DMS 273 (cell line): ENCODE results near the gene CD79A.
"Not testable (repeated sequence)": the region's sequence is repeated elsewhere in the genome, so short reads cannot be mapped to it uniquely, and the experiment has no call there.

Source experiments
- DNase-seq: peaks from one replicate; lab custom pipeline; 2025; ENCODE audit not compliant: unreplicated experiment; lab: John Stamatoyannopoulos, UW

The CD79A gene

GRCh38 chr19:41904118-41904870, 27.2 kb downstream of the CD79A start:
- no peak for DNase-seq

- DNase-seq, result no peak
Measured at GRCh38 chr19:41905273-41906002, 28.4 kb downstream of the CD79A start.

- no peak for DNase-seq
Measured at GRCh38 chr19:41906271-41906670, 29.2 kb downstream of the CD79A start.

GRCh38 chr19:41906916-41907680, 30.0 kb downstream of the CD79A start:
- DNase-seq, result no peak

- DNase-seq, result no peak
Measured at GRCh38 chr19:41907994-41908615, 31.0 kb downstream of the CD79A start.

GRCh38 chr19:41908724-41909464, 31.8 kb downstream of the CD79A start:
- no peak for DNase-seq

GRCh38 chr19:41909706-41910105, 32.6 kb downstream of the CD79A start:
- no peak for DNase-seq

- peak; percentile 32 for DNase-seq
Measured at GRCh38 chr19:41910240-41910991, 33.3 kb downstream of the CD79A start.

- no peak for DNase-seq
Measured at GRCh38 chr19:41910992-41911888, 34.2 kb downstream of the CD79A start.

- peak; percentile 40 for DNase-seq
Measured at GRCh38 chr19:41911889-41912731, 35.0 kb downstream of the CD79A start.

- peak; percentile 57 for DNase-seq
Measured at GRCh38 chr19:41912899-41913537, 35.9 kb downstream of the CD79A start.

- no peak for DNase-seq
Measured at GRCh38 chr19:41913538-41914423, 36.7 kb downstream of the CD79A start.

- DNase-seq, result not testable (repeated sequence)
Measured at GRCh38 chr19:41914424-41914834, 37.4 kb downstream of the CD79A start.

GRCh38 chr19:41915021-41915775, 38.1 kb downstream of the CD79A start:
- no peak for DNase-seq

- no peak for DNase-seq
Measured at GRCh38 chr19:41915776-41916414, 38.8 kb downstream of the CD79A start.
